ENCODE data around the gene TVP23B.
"Not testable (repeated sequence)": the region's sequence is repeated elsewhere in the genome, so short reads cannot be mapped to it uniquely, and the experiment has no call there.

Gene TVP23B

DNA sequence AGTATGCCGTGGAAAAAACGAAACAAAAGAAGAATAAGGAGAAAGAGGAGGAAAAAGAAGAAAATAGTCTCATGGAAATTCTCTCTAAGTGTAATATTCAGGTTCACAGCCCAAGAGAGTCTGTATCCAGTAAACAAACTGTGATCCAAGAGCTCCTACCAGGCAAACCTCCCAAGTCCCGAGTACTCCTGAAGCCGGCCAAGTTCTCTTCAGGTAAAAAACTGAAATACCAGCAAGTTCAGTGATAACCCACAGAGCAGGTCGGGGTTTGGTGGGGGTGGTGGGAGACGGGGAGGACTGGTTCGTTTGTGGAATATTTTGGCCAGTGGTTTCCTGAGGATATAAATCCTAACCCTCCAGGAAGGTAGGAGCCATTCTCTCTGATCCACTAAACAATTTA lies 8.5 kb upstream of the TVP23B start:
- DNase-seq (ENCODE audit: low read depth): no peak
- H3K4me3 ChIP-seq (ENCODE audit: control insufficient read depth, low read depth, low read length): no peak overlapping the region
- TF ChIP-seq, protein P1, sequence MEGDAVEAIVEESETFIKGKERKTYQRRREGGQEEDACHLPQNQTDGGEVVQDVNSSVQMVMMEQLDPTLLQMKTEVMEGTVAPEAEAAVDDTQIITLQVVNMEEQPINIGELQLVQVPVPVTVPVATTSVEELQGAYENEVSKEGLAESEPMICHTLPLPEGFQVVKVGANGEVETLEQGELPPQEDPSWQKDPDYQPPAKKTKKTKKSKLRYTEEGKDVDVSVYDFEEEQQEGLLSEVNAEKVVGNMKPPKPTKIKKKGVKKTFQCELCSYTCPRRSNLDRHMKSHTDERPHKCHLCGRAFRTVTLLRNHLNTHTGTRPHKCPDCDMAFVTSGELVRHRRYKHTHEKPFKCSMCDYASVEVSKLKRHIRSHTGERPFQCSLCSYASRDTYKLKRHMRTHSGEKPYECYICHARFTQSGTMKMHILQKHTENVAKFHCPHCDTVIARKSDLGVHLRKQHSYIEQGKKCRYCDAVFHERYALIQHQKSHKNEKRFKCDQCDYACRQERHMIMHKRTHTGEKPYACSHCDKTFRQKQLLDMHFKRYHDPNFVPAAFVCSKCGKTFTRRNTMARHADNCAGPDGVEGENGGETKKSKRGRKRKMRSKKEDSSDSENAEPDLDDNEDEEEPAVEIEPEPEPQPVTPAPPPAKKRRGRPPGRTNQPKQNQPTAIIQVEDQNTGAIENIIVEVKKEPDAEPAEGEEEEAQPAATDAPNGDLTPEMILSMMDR (IDR thresholded peaks at IDR 0.05; ENCODE audit: control insufficient read depth, insufficient read depth, low read depth, low read length, missing control alignments): no peak

DNA sequence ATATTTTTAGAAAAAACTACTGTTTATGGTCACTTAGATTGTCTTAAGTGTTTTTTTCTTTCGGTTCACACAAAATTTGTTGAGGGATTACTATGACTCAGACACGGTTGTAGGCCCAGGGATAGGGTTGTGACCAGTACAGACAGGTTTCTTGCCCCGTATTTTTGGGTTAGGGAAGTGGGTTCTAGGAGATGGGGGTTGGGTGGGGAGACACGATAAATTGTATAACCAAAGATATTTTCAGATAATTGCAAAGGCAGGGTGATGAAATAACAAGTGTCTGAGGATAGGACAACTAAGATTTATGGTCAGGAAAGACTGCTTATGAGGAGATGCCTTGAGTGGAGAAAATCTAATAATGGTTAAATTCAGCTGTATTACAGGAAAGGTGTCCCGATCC lies 822 bp downstream of the TVP23B start:
- H3K4me3 ChIP-seq (ENCODE audit: control insufficient read depth, low read depth, low read length): peak overlapping the region; percentile 56
- DNase-seq (ENCODE audit: low read depth): not testable (repeated sequence)

DNA sequence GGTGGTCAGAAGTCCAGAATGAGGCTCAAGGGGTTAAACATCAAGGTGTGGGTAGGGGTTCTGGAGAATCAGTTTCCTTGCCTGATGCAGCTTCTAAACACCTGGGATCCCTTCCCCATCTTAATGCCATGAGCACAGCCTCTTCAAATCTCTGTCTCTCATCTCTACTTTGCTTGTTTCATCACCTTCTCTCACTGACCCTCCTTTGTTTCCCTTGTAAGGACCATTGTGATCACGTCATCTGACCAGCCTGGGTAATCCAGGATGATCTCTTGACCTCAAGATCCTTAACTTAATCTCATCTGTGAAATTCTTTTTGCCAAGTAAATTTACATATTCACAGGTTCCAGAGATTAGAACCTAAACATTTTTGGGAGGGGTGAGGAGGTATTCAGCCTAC lies 5.0 kb downstream of the TVP23B start:
- not testable (repeated sequence) for DNase-seq (ENCODE audit: low read depth); H3K4me3 ChIP-seq (ENCODE audit: control insufficient read depth, low read depth, low read length)

DNA sequence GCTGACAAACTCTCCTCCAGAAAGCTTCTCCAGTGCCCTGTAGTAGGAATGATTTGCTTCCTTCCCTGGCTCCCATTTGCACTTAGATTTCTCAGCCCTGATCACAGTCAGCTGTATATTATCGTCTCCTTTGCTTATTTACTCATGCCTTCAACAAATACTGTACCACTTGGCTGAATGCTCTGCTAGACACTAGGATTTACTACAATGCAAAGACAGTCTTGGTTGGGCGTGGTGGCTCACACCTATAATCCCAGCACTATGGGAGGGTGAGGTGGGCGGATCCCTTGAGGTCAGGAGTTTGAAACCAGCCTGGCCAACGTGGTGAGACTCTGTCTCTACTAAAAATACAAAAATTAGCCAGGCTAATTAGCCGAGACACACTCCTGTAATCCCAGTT lies 5.9 kb downstream of the TVP23B start:
- H3K4me3 ChIP-seq (ENCODE audit: control insufficient read depth, low read depth, low read length); DNase-seq (ENCODE audit: low read depth): not testable (repeated sequence)

DNA sequence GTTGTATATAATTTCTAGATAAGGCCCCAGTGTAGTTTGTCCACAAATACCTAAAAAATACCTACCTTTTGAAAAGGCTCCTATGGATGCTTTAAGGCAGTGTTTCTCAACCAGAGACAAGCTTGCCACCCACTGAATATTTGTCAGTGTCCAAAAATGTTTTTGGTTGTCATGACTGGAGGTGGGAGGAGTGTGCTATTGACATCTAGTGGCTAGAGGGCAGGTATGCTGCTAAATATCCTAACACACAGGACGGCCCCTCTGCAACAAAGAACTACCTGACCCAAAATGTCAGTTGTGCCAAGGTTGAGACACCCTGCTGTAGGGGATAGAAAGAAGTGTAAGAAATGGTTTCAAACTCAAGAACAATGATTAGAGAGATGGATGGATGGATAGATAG lies 10.4 kb downstream of the TVP23B start:
- DNase-seq (ENCODE audit: low read depth); H3K4me3 ChIP-seq (ENCODE audit: control insufficient read depth, low read depth, low read length): not testable (repeated sequence)
- TF ChIP-seq, protein P1 (IDR thresholded peaks at IDR 0.05; ENCODE audit: control insufficient read depth, insufficient read depth, low read depth, low read length, missing control alignments): peak; percentile 13

- DNase-seq (ENCODE audit: low read depth); H3K4me3 ChIP-seq (ENCODE audit: control insufficient read depth, low read depth, low read length): not testable (repeated sequence)
These were observed 13.9 kb downstream of the TVP23B start for GRCh38 chr17:18794841-18795240.

GRCh38 chr17:18796887-18797286 lies 15.9 kb downstream of the TVP23B start:
- DNase-seq (ENCODE audit: low read depth); H3K4me3 ChIP-seq (ENCODE audit: control insufficient read depth, low read depth, low read length): not testable (repeated sequence)

- not testable (repeated sequence) for H3K4me3 ChIP-seq (ENCODE audit: control insufficient read depth, low read depth, low read length); DNase-seq (ENCODE audit: low read depth)
These were observed 22.7 kb downstream of the TVP23B start for GRCh38 chr17:18803458-18804245.

DNA sequence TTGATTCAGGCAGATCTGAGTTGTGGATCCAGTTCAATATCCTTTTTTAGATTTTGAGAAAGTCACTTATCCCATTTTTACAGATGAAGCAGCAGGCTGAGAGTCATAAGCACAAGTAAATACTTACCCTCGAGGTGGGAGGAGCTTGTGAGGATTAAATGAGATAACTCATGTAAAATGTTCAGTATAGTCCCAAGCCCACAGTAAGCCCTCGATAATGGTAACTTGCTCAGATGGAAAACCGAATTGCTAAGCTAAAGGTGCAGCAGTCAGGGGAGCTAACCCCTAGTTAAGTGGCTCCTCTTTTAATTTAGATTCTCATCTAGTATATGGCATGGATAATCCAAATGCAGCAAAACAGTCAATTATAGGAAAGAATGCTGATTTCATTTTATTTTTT lies 34.9 kb downstream of the TVP23B start:
- not testable (repeated sequence) for DNase-seq (ENCODE audit: low read depth); H3K4me3 ChIP-seq (ENCODE audit: control insufficient read depth, low read depth, low read length)

DNA sequence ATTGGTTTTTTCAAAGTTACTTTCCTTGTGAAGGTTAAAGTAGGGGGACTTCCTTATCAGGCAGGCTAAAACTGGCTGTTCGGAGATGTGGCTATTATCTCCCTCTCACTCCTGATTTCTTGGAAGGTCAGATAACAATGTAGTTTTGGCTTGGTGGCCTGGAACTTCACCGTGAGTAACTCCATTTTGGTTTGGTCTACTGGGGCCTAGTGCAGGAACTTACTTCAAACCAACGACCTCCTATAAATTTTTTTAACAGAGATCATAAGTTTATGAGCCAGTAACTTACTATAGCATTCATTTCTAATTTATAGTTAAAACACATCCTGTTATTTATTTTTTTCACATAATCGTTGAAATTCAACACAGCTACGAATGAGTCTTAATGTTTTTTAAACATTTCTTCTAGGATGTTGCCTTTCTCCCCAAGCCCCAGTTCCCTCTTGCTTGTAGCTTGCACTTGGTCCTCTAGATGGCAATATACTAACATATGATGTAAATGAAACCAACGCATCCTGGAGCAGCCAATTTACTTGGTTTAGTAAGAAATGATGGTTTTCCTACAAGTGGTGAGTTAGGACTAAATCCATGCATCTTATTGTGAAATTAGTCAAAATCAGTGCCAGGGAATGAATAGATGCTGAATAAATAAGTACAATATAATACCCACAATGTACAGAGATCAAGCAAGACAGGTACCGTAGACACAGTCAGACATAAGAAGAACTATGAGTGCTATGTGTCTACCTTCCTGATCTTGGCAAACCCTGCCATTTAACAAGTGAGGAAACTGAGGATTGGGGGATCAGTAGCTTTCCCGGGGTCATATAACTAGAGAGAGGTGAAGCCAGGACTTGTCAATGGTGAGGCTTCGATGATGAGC lies 35.7 kb downstream of the TVP23B start:
- not testable (repeated sequence) for H3K4me3 ChIP-seq (ENCODE audit: control insufficient read depth, low read depth, low read length)

DNA sequence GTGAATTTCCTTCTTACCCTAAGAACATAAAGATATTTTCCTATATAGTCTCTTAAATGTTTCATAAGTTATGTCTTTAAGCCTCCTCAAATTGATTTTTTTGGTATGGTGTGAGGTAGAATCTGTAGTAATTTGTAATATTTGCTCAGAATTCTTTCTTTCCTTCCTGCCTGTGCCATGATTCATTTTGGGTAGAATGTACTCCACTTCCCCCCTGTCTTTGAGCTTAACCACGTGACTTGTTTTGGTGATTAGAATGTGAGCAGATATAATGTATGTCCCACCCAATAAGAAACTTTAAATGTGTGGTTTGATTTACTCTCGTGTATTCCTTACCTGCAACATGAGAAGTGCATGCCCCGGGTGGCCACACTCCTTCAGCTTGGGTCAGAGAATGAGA lies 40.4 kb downstream of the TVP23B start:
- not testable (repeated sequence) for H3K4me3 ChIP-seq (ENCODE audit: control insufficient read depth, low read depth, low read length); DNase-seq (ENCODE audit: low read depth)

More for the DNA sequence above, 35.7 kb downstream of the TVP23B start:
- peak; percentile 75 for DNase-seq (ENCODE audit: low read depth)
- TF ChIP-seq, protein P1 (IDR thresholded peaks at IDR 0.05; ENCODE audit: control insufficient read depth, insufficient read depth, low read depth, low read length, missing control alignments): peak; percentile 56

- DNase-seq (ENCODE audit: low read depth); H3K4me3 ChIP-seq (ENCODE audit: control insufficient read depth, low read depth, low read length): not testable (repeated sequence)
These were observed 46.6 kb downstream of the TVP23B start for GRCh38 chr17:18827613-18828012.
